Activated CD4-positive, alpha-beta T cell treated with anti-CD3 and anti-CD28 coated beads, Interleukin-2, amount 50 U/mL, for 4 hours (primary cell): ENCODE measurements around the gene SAMD9.
"Not testable (repeated sequence)": the region's sequence is repeated elsewhere in the genome, so short reads cannot be mapped to it uniquely, and the experiment has no call there.

Experiments
- DNase-seq, 2 experiments: peaks; one replicate each; pipeline ENCODE4 v3.0.0-alpha.2; 2020

SAMD9 gene

DNA sequence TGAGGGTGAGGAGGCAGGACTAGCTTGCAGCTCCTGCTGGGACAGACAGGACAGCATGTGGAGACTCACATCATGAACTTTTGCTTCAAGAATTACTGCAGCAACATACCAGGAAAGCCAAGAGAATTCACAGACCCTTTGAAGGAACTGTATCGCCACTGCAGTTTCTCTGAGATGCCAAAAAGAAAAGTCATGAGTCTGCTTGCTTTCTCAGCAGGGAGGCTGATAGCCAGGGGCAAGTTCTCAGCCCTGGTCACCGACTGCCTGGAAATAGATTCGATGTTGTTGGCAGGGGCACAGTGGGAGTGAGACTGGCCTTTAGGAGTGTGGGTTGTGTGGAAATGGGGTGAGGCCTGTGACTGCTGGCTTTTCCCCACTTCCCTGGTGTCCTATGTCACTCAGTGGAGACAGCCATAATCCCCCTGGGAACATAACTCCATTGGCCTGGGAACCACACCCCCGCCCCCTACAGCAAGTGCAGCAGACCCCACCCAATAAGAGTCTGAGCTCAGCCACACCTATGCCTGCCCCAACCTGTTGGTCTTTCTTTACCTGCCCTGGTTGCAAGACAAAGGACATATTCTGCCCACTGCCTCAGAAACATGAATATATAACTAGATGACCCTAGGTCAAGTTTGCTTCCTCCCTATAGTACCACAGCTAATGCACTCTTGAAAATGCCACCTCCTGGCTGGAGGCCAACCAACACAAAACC is 1.6 kb upstream of the SAMD9 start:
- no peak for DNase-seq

DNA sequence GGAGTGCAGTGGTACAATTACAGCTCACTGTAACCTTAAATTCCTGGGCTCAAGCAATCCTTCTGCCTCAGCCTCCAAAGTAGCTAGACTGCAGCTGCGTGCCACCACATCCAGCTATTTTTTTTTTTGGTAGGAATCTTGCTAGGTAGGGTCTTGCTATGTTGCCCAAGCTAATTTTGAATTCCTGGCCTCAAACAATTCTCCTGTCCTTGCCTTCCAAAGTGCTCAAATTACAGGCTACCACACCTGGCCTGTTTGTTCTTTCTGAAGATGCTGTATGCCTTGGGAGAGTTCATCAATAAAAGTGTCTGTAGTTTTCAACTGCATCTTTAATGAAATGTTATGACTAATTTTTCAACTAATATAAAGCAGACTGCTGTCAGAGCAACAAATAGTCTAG is 452 bp downstream of the SAMD9 start:
- DNase-seq: no peak

DNA sequence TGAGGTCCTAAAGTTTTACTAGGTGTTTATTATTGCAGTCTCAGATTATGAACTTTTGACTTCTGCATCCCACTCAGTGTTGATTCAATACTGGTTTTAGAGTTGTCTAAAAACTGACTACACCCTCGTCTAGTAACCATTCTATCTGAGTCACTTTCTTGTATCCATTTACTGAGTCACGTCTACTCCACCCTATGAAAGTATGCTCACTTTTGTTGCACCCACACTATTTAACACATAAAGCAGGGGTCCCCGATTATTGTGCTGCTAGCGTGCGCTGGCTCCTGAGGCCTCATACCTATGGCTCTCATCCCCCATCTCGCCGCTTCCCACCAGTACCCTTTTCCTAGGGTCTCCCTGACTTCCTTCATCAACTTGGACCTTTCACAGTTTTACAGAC is 2.0 kb downstream of the SAMD9 start:
- DNase-seq: no peak

DNA sequence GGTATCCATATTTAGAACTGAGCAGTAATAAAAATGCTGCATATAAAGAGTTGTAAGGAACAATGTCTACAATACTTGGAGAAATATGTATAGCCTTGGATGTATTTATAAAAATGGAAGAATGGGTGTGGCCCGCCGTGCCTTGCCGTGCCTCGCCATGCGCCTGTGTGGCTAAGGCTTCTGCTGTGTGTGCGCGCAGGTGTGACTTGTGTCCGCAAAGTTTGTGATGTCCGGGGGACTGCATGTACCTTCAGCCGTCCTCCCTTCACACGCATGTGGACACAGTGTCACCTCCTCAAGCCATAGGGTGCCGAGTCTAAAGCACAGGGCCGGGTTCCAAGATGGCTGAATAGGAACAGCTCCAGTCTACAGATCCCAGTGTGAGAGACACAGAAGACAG is 9.8 kb downstream of the SAMD9 start:
- DNase-seq: no peak

DNA sequence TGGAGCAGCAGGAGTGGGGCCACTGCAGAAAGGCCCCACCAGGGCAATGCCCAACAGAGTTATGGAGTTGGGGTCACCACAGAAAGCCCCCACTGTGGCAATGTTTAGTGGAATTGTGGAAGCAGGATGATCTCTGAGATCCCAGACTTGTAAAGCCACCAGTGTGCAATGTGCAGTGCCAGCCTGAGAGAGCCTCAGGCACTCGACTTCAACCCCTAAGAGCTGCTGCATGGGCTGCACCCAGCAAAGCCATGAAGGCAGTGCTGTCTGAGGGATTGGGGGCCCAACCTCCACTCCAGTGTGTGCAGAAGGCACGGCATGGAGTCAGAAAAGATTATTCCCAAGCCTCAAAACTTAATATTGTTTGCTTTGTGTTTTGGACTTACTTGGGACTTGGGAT is 20.4 kb downstream of the SAMD9 start:
- DNase-seq: no peak

GRCh38 chr7:93092757-93093370 is 24.9 kb downstream of the SAMD9 start:
- DNase-seq: no peak

- DNase-seq: not testable (repeated sequence)
These were observed 44.4 kb downstream of the SAMD9 start for GRCh38 chr7:93073357-93073756.

GRCh38 chr7:93062599-93062998 is 55.2 kb downstream of the SAMD9 start:
- no peak for DNase-seq

GRCh38 chr7:93060865-93061264 is 56.9 kb downstream of the SAMD9 start:
- no peak for DNase-seq

DNA sequence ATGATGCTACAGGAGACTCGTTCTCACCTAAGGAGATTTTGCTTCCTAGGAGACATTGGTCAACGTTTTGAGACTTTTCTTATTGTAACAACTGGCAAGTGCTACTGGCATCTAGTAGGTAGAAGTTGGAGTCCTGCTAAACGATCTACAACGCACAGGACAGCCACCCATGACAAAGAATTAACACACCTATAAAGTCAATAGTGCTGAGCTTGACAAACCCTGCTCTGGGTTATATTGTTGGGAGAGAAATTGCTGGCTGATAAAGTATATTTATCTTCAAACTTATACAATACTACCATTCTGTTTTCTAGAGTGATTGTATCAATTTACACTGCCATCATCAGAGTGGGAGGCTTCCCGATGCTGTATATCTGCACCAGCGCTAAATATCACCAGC is 57.8 kb downstream of the SAMD9 start:
- DNase-seq: no peak

- DNase-seq: not testable (repeated sequence)
These were observed 61.2 kb downstream of the SAMD9 start for GRCh38 chr7:93056621-93057020.

- DNase-seq: no peak
These were observed 62.2 kb downstream of the SAMD9 start for GRCh38 chr7:93055543-93056107.

GRCh38 chr7:93054975-93055374 is 62.8 kb downstream of the SAMD9 start:
- no peak for DNase-seq

DNA sequence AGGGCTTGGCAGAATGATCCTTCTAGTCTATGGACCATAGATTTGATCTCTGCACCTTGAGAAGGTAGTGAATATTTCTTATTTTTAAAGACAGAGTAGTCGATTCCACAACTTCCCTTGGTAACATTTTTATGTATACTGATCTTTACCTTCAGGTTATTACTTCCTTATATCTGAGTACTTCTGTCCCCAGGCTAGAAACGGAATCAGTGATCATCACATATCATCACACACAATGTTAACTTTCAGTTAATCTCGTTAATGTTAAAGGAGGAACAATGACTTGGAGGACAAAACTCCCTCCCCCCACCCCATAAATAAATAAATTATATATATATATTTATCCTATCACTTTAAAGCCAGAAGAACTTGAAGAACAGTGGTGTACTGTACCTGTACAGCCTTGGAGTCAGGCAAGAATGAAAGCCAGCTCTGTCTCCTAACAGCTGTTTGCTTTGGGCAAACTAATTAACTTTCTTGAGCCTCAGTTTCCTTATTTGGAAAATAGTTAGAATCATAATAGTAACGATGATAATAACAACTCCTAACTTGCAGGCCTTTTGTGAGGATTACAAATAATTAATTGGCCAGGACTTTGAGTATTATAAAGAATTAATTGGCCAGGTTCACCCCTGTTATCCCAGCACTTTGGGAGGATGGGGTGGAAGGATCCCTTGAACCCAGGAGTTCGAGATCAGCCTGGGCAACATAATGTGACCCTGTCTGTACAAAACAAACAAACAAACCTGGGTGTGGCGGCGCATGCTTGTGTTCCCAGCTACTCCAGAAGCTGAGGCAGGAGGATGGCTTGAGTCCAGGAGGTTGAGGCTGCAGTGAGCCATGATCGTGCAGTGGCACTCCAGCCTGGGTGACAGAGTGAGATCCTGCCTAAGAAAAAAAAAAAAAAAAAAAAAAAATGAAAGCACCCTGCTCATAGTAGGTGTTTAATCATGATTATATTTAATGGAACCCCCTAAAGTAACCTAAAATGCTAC is 63.5 kb downstream of the SAMD9 start:
- DNase-seq: no peak

GRCh38 chr7:93053209-93053948 is 64.4 kb downstream of the SAMD9 start:
- DNase-seq: no peak

- DNase-seq: no peak
These were observed 66.1 kb downstream of the SAMD9 start for GRCh38 chr7:93051660-93052059.
